HG03439 (cell line): ENCODE measurements around the gene TSSC4.
A peak's percentile ranks its signal among the peaks of the same experiment; 100 is the strongest.

ENCODE experiments used
- ATAC-seq: cut with Tn5 transposase; IDR thresholded peaks from one replicate; pipeline ENCODE4 v1.9.1; 2021; ENCODE audit warnings: mild to moderate bottlenecking, moderate library complexity; ENCODE audit not compliant: unreplicated experiment

Gene TSSC4

DNA sequence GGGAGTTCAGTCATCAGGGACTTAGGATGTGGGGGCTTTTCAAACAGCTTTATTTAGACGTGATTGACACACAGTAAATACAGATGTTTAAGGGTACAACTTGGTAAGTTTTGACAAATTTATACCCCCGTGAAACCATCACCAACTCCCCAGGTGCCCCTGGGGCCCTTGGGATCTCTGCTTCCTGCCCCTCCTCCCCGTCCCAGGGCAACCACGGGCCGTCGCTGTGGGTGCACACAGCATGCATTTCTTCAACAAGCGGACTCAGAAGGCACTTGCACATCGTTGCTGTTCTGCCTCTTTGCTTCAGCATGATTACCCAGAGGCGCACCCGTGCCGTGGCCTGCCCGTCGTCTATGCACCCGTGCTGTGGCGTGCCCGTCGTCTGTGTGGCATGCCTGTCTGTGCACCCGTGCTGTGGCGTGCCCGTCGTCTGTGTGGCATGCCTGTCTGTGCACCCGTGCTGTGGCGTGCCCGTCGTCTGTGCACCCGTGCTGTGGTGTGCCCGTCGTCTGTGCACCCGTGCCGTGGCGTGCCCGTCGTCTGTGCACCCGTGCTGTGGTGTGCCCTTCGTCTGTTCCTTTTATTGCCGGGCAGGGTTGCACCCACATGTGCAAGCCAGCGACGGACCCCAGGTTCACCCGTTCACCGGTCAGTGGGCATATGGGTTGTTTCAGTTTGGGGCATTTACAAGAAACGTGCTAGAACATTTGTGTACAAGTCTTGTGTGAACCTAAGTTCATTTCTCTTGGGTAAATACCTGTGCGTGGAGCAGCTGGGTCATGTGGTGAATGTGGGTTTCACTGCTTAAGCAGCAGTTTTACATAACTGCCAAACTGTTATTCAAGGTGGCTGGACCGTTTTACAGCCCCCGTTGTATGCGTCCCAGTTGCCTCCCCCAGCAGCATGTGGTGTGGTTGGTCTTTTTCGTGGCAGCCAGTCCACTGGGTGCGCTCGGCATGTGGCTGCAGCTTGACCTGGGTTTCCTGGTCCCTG is 15.1 kb upstream of the TSSC4 start:
- peak; percentile 32 for ATAC-seq

DNA sequence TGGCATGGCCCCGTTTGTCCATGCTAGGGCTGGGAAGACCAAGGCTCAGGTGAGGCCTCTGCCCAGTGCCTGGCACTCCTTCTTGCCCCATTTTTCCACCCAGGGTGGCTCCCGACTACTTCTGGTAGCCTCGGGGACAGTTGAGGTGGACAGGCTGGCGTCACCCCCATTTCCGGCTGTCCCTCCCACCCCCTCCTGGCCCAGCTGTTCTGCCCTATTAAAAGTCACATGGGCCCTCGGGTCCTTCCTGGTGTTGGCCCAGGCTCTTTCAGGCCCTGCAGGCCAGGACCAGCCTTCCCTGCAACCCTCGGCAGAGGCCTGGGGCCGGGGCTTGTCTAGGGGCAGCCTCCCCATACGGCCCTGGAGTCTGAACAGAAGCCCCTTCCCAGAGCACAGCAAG is 14.0 kb upstream of the TSSC4 start:
- no peak for ATAC-seq

DNA sequence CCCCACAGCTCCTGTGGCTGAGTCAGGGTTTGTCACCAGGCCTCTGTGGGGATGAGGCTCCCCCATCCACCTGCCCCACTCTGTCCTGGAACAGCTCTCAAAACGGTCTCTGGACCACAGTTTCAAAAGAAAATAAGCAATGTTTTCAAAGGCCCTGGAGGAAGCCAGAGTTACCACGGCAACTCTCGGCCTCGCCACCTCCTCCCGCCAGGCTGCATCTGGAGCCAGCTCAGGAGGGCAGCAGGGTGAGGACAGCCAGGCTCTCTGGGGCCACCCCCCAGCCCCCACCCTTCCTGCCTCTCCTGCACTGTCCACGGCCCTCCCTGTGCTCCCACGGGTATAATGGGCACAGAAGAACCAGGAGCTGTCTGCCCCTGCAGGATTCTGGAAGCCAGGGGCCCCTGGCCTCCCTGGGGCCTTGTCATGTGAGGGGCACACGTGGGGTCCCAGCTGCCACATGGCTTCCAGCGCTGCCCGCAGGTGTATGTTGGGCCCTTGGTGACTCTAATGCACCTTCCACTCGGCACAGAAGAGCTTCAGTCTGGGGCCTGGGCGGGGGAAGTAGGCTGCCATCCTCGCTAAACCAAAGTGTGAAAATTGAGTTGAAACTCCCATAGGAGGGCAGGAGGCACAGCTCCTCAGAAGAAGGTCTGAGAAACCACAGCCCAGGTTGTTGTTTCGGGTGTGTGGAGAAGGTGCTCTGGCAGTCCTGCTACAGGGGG is 13.1 kb upstream of the TSSC4 start:
- ATAC-seq: no peak

GRCh38 chr11:2388431-2389376 is 11.8 kb upstream of the TSSC4 start:
- ATAC-seq: no peak

DNA sequence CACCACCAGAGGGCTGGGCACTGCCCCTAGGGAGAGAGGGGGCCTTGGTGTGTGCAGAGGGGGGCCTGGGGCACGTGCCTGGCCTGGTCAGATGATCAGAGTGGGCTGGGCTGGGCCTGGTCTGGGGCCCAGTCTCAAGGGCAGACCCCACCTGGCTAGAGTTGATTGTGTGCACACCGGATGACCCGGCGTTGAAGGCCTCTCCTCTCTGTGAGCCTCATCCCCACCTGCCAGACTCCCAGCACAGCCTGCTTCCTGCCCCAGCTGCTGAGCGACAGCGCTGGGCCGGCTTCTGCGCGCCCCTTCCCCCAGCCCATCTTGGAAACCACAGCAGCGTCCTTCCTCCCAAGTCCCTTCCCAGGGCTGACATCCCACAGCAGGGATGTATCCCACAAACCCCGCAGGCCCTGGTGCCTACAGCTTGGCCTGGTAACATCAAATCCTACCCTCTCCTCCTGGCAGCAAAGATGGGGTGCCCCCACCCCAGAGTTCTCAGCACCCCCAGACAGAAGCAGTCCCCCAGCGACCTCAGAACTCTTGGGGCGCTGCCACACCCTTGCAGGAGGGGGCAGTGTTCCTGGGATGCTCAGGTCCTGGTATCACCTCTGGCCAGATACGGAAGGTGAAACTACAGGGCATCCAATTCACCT is 11.0 kb upstream of the TSSC4 start:
- no peak for ATAC-seq

DNA sequence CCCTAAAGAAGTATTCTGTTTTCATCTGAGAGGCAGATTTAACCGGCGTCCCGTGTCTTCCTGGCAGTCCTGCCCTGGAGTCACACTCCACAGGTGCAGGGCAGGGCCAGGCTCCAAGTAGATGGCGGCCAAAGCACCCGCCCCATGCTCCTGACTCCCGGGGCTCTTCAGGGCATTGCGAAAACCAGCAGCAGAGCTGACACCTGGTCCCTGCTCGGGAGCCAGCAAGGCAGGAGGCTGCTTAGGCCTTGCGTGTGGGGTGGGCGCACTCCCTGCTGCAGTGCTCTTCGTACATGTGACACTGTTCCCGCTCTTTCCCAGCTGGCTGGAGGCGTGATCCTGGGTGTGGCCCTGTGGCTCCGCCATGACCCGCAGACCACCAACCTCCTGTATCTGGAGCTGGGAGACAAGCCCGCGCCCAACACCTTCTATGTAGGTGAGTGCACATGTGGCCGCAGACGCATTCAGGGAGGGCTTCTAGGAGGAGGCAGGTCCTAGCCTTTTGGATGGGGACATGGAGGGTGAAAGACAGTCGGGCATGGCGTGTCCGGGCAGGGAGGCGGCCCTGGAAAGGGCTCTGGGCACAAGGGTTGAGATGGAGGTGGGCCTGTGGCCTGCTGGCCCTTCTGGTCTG is 10.3 kb upstream of the TSSC4 start:
- ATAC-seq: no peak

DNA sequence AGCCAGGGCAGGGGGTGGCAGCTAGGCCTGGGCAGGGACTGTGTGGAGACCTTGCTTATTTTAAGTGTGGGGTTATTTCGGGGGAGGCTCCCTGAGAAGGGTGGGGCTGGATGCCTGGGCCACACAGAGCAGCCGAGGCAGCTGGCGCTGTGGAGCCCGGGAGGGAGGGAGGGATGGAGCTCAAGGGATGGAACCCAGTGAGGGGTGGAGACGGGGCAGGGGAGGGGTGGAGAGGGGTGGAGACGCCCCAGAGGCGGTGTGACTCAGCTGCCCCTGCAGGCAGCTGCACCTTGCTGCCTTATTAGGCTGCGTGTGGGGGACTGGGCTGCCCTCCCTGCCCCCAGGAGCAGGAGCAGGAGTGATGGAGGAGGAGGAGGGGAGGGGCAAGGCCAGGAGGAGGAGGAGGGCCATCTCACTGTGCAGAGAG is 9.8 kb upstream of the TSSC4 start:
- ATAC-seq: no peak

- ATAC-seq: no peak
Observed at GRCh38 chr11:2391181-2391975, 9.2 kb upstream of the TSSC4 start.

DNA sequence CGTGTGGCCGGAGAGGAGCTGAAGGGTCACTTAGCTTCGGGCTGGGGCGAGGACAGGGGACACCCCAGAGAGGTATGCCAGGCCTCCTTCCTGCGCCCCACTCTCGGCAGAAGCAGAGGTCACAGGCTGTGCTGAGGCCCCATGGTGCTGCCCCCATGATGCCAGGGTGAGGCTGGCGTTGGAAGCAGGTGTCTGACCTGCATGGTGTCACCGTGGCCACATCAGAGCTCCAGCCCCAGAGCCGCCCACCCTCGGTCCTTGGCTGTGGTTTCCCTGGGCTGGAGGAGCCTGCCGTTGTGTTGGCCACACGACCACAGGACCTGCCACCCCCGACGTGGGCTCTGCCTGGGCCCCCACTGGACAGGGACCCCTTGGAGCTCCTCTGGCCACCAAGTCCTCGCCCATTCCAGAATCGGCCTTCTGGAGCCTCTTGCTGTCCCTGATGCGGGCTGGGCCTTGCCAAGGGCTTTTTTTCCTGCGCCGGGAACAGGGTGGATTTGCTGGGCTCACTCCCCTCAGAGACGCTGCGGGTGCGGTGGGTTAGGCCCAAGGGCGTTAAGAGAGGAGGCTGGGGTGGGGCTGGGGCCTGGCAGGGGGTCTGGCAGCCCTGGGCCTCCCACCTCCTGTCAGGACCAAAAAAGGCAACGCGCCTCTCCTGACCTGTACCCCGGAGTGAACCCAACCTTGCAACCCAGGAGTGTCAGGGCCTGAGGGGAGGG is 8.2 kb upstream of the TSSC4 start:
- no peak for ATAC-seq

- ATAC-seq: no peak
Observed at GRCh38 chr11:2393111-2393868, 7.3 kb upstream of the TSSC4 start.

DNA sequence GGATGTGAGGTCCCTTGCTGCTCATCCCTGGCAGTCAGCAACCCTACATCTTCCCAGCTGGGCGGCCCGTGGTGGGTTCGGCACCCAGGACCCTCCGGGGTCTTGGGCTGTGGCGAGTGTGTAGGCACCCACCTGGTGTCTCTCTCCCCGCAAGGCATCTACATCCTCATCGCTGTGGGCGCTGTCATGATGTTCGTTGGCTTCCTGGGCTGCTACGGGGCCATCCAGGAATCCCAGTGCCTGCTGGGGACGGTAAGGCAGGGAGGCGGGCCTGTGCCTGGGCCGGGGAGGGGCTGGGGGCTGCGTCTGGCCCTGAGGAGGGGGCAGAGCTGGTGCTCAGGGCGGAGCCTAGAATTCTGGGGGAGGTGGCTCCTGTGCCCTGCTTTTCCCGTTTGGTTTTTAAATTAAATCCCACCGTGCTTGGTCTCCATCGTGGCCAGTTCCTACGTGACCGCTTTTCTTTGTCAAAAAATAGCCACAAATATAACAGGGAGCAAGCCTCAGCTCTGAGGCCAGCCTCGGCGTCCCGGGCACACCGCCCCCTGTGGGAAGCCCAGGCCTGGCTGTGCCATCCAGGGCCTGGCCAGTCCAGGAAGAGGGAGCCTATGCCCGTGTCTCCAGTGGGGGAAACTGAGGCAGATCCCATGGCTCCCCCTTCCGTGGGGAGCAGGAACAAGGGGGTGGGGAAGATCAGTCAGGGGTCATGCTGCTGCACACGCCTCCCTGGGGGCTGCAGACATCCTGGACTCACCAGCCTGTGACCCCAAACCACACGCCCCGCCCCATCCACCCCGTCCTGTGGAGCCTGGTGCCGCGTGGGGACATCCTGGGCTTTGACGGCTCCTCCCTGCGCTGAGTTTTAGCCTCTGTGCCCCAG is 6.4 kb upstream of the TSSC4 start:
- ATAC-seq: no peak

DNA sequence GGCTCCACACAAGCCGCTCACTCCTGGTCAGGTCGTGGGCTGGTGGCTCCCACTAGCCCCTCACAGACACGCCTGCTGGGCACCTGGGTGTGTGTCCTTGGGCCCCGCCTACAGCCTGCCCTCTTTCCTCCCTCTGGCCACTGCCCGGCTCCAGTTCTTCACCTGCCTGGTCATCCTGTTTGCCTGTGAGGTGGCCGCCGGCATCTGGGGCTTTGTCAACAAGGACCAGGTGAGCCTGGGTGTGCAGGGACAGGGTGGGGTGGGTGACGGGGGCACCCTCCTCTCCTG is 5.8 kb upstream of the TSSC4 start:
- ATAC-seq: no peak

- ATAC-seq: no peak
Observed at GRCh38 chr11:2395211-2395730, 5.3 kb upstream of the TSSC4 start.

- no peak for ATAC-seq
Observed at GRCh38 chr11:2395856-2396255, 4.7 kb upstream of the TSSC4 start.

GRCh38 chr11:2396471-2396870 is 4.1 kb upstream of the TSSC4 start:
- ATAC-seq: no peak

- no peak for ATAC-seq
Observed at GRCh38 chr11:2397005-2397404, 3.5 kb upstream of the TSSC4 start.
